GM19395 (cell line): Measurements from ENCODE around the gene HPCA.

ENCODE experiments used
- ATAC-seq: cut with Tn5 transposase; IDR thresholded peaks from one replicate; pipeline ENCODE4 v1.9.1; 2021; ENCODE audit warnings: mild to moderate bottlenecking, moderate library complexity; ENCODE audit not compliant: unreplicated experiment

Gene HPCA

GRCh38 chr1:32886004-32886827 is at the start of gene HPCA:
TSS of gene HPCA (plus strand) at chr1:32886491. CDS start at chr1:32888899, 2,408 bp downstream.
- ATAC-seq, result no peak

- no peak for ATAC-seq
Observed at GRCh38 chr1:32848354-32849063, 37.8 kb upstream of the HPCA start.

GRCh38 chr1:32855861-32856617 is 30.3 kb upstream of the HPCA start:
- ATAC-seq, result no peak

GRCh38 chr1:32858136-32858535 is 28.2 kb upstream of the HPCA start:
- ATAC-seq, result no peak

- ATAC-seq, result no peak
Observed at GRCh38 chr1:32858791-32859190, 27.5 kb upstream of the HPCA start.

- no peak for ATAC-seq
Observed at GRCh38 chr1:32859915-32860314, 26.4 kb upstream of the HPCA start.

GRCh38 chr1:32860566-32860965 is 25.7 kb upstream of the HPCA start:
- no peak for ATAC-seq

GRCh38 chr1:32861904-32862695 is 24.2 kb upstream of the HPCA start:
- ATAC-seq, result no peak

- no peak for ATAC-seq
Observed at GRCh38 chr1:32863218-32863880, 22.9 kb upstream of the HPCA start.

GRCh38 chr1:32863881-32864245 is 22.4 kb upstream of the HPCA start:
- ATAC-seq, result no peak

- no peak for ATAC-seq
Observed at GRCh38 chr1:32864375-32865019, 21.8 kb upstream of the HPCA start.

- no peak for ATAC-seq
Observed at GRCh38 chr1:32865639-32866405, 20.5 kb upstream of the HPCA start.

- ATAC-seq, result no peak
Observed at GRCh38 chr1:32867151-32867550, 19.1 kb upstream of the HPCA start.

- ATAC-seq, result no peak
Observed at GRCh38 chr1:32867671-32868070, 18.6 kb upstream of the HPCA start.

GRCh38 chr1:32868085-32868484 is 18.2 kb upstream of the HPCA start:
- no peak for ATAC-seq

- no peak for ATAC-seq
Observed at GRCh38 chr1:32868806-32869455, 17.4 kb upstream of the HPCA start.

- ATAC-seq, result no peak
Observed at GRCh38 chr1:32869923-32870614, 16.2 kb upstream of the HPCA start.
